ENCODE measurements around the gene BAIAP2L1. TPM values are rescaled to one million over a fixed set of nuclear protein-coding genes. Genes with fewer than 3 reads are reported as not detected.

The BAIAP2L1 gene
- total and polyA plus RNA-seq, 2 donors (not counting 3 experiments of a cell fraction or from before 2014, with no cell fraction given), result 0.32 to 1.1 TPM

GRCh38 chr7:98280296-98280695 is 120.6 kb downstream of the BAIAP2L1 start:
- intact Hi-C loops (cut with micrococcal nuclease) (loop anchor here (2.0 to 5.0 kb wide), 4 partner anchors 13 to 137 kb away; partner anchors contain the start of gene BAIAP2L1), dilution Hi-C loops (cut with MboI; ENCODE audit: extremely low pct_ligation_motif_present, low sequenced_read_pairs) (no loop called here)
- Histone ChIP-seq H3K27me3 (ENCODE audit: control insufficient read depth in 2 of 2, insufficient read depth in 2 of 2, low read length in 2 of 2) (no peaks in the 10 kb centered on the region), H3K9me3 (replicated peaks; ENCODE audit: control insufficient read depth, insufficient read depth, low read length) (no peaks in the 10 kb centered on the region), H3K4me2 (ENCODE audit: insufficient read depth, low read length) (no peak overlapping the region), H3K9ac (replicated peaks; ENCODE audit: extremely low read depth, insufficient read depth, low read length) (no peak overlapping the region), H3K27ac (ENCODE audit: insufficient read depth, low read depth, low read length) (no peak overlapping the region), H2AFZ (ENCODE audit: low read depth, low read length) (no peak overlapping the region), H3K4me3 (replicated peaks in 1 of 3; ENCODE audit: insufficient read depth in 1 of 3, low read depth in 1 of 3, low read length in 3 of 3) (no peak overlapping the region), H3K9me1 (replicated peaks; ENCODE audit: control insufficient read depth, extremely low read depth, insufficient read depth, low read length) (no peaks in the 10 kb centered on the region), H3K79me2 (ENCODE audit: control insufficient read depth, insufficient read depth, low read length) (peaks cover 34% of the 10 kb centered on the region), H3K4me1 (ENCODE audit: control insufficient read depth, extremely low read depth, insufficient read depth, low read length) (peaks cover 23% of the 10 kb centered on the region), H3K36me3 (ENCODE audit: control insufficient read depth in 2 of 2, extremely low read depth in 1 of 2, insufficient read depth in 2 of 2, low read length in 2 of 2) (peaks cover 0 to 4% of the 10 kb centered on the region in 2 experiments), H4K20me1 (replicated peaks; ENCODE audit: control insufficient read depth, extremely low read depth, insufficient read depth, low read length) (no peaks in the 10 kb centered on the region)
- CTCF ChIA-PET, result interaction anchor here (0.6 to 4.2 kb wide), 2 partner anchors 13 to 21 kb away, joined by 3 to 21 read pairs; no protein-coding TSS in a partner anchor
- FAIRE-seq (no peak), DNase-seq (ENCODE audit: low read depth, low spot score) (no peak)
- BruUV-seq (replicated peaks), result no TSS peak
- POLR2A ChIA-PET, result no interaction called here
- no peak for TF ChIP-seq FOS (IDR thresholded peaks at IDR 0.05; ENCODE audit: borderline replicate concordance, insufficient read depth, low read length)
- no peak for TF ChIP-seq CTCF (IDR thresholded peaks at IDR 0.05; ENCODE audit: extremely low read depth in 1 of 2, insufficient read depth in 1 of 2, low read depth in 1 of 2, low read length in 2 of 2)
- no peak for TF ChIP-seq POLR2A (IDR thresholded peaks at IDR 0.05; ENCODE audit: low read depth, low read length)
- TF ChIP-seq JUN (IDR thresholded peaks at IDR 0.05; ENCODE audit: borderline replicate concordance, insufficient read depth, insufficient read length, low read depth), result no peak
- TF ChIP-seq MYC (IDR thresholded peaks at IDR 0.05; ENCODE audit: low read depth, low read length), result no peak
- TF ChIP-seq EZH2 (IDR thresholded peaks at IDR 0.05; ENCODE audit: borderline replicate concordance, low read depth, low read length, severe bottlenecking), result no peak
- TF ChIP-seq MAX (IDR thresholded peaks at IDR 0.05; ENCODE audit: insufficient read depth, insufficient read length), result no peak
- TF ChIP-seq GATA2 (IDR thresholded peaks at IDR 0.05; ENCODE audit: insufficient read depth, insufficient read length, low read depth, low read length), result no peak
- no peak for TF ChIP-seq POLR2AphosphoS5 (IDR thresholded peaks at IDR 0.05; ENCODE audit: insufficient read depth, low read depth, low read length)

All from endothelial cell of umbilical vein (primary cell).